GM23248 (cell line): ENCODE data around the gene RAB3IL1.

Experiments used
- EZH2 ChIP-seq: fragments of 200-600 bp; sonication (generic); IDR thresholded peaks from 2 replicates; pipeline ENCODE4 v1.6.1; 2018; ENCODE audit warnings: antibody characterized with exemption, mild to moderate bottlenecking; ENCODE audit not compliant: insufficient read depth, poor library complexity, severe bottlenecking
- EZH2phosphoT487 ChIP-seq: fragments of 200-600 bp; sonication (generic); IDR thresholded peaks from 2 replicates; pipeline ENCODE4 v1.6.1; 2018; ENCODE audit warnings: antibody characterized with exemption, moderate library complexity, mild to moderate bottlenecking, low read depth; ENCODE audit not compliant: insufficient read depth

DNA sequence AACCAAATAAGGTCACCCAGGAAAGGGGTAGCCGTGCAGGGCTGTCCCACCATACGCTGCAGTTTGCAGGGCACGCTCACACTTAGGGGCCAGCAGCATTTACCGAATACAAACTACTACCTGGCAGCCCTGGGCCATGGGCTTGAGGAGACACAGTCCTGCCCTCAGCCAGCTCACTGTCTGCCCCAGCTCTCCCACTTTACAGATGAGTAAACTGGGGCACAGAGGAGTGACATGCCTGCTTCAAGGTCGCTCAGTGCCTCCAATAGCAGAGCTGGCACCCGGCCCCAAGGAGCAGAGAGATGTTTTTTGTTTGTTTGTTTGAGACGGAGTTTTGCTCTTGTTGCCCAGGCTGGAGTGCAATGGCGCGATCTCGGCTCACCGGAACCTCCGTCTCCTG is 28.8 kb downstream of the RAB3IL1 start:
- TF ChIP-seq EZH2 (no peak), EZH2phosphoT487 (no peak)
